ENCODE measurements around the gene HSFX3.
"Not testable (repeated sequence)": the region's sequence is repeated elsewhere in the genome, so short reads cannot be mapped to it uniquely, and the experiment has no call there.

The HSFX3 gene

DNA sequence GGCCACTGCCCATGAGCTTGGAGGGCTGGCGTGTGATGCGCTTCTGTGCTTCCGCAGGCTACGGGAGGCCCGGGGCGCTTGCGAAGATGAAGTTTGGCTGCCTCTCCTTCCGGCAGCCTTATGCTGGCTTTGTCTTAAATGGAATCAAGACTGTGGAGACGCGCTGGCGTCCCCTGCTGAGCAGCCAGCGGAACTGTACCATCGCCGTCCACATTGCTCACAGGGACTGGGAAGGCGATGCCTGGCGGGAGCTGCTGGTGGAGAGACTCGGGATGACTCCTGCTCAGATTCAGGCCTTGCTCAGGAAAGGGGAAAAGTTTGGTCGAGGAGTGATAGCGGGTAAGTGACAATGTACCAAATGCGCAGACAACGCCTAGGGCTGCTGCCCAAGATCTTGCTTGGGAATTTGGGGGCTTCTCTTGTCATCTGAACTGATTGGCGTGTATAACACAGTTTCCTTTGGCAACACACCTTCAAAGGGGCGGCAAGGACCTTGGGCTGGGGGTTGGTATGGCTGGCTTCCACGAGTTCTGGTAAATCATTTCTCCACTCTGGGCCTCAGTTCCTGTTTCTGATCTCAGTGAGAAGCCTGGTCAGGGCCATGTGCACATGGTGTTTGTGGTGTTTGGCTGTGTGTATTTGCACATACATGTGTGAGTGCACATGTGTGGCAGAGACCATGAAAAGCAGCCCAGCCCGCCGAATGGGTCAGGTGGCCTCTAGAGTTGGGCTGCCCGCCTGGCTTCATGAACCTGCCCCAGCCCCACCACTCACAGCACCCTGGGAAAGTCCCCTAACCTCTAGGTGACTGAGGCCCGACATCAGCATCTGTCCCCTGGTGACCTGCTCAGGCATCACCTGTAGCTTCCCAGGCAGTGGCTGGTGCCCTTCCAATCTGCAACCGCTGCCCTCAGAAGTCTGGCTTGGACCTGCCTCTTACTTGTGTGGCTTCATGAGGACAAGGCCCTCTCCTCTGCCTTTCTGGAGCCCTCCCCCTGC is 3.9 kb downstream of the HSFX3 start:
- DNase-seq (ENCODE audit: low spot score); FAIRE-seq: not testable (repeated sequence)

DNA sequence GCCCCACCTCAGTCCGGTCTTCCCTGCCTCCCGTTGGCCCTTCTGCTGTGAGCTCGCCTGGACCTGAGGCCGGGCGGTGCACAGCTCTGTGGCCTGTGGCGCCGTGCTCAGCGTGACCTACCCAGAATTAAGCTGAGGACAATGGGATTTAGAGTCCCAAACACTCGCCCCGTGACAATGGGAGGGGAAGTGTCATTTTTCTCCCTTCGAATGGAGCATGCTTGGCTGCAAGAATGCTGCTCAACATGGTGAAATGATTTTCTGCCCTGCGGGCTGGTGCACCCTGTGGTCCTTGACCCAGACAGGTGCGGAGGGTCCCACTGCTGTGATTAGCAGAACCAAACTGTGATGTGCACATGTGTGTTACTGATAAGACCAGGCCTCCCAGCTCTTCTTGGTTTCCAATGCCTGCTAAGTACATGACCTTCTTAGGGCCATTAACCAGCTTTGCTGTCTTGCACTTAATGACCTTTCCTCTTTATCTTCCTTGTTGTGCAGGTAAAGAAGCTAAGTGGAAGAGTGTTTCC is 8.1 kb downstream of the HSFX3 start:
- FAIRE-seq (no peak), DNase-seq (ENCODE audit: low spot score) (no peak)

- FAIRE-seq, result peak; percentile 95
These were observed 8.9 kb downstream of the HSFX3 start, which contains the start of gene EOLA1 for GRCh38 chrX:149540621-149541520. Gene EOLA1 (plus strand): TSS chrX:149541012. CDS start chrX:149545631, 4,619 bp downstream.

GRCh38 chrX:149540131-149540620 is 9.5 kb downstream of the HSFX3 start:
- FAIRE-seq (no peak), DNase-seq (ENCODE audit: low spot score) (peak; percentile 66)

More at GRCh38 chrX:149540621-149541520, 8.9 kb downstream of the HSFX3 start, which contains the start of gene EOLA1:
- peak; percentile 96 for DNase-seq (ENCODE audit: low spot score)

- FAIRE-seq (peak; percentile 92), DNase-seq (ENCODE audit: low spot score) (peak; percentile 85)
These were observed 10.2 kb downstream of the HSFX3 start for GRCh38 chrX:149539283-149540130.

DNA sequence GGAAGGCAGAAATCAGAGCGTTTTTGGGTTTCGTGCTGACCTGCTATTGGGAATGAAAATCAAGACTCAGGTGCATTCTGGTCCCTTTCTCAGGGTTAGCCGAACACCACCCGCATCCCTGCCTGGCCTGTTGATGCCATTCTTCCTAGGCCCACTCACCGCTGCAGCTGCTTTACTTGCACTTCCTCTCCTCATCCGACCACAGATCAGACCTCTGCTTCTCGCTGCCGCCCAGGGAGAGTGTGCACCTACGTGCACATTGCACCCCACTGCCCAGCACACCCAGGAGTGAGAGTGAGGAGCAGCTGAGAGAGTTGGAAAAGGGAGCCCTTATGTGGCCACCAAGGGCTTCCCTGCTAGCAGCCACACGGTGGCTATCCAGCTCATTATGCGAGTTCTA is 12.2 kb downstream of the HSFX3 start:
- not testable (repeated sequence) for DNase-seq (ENCODE audit: low spot score); FAIRE-seq

DNA sequence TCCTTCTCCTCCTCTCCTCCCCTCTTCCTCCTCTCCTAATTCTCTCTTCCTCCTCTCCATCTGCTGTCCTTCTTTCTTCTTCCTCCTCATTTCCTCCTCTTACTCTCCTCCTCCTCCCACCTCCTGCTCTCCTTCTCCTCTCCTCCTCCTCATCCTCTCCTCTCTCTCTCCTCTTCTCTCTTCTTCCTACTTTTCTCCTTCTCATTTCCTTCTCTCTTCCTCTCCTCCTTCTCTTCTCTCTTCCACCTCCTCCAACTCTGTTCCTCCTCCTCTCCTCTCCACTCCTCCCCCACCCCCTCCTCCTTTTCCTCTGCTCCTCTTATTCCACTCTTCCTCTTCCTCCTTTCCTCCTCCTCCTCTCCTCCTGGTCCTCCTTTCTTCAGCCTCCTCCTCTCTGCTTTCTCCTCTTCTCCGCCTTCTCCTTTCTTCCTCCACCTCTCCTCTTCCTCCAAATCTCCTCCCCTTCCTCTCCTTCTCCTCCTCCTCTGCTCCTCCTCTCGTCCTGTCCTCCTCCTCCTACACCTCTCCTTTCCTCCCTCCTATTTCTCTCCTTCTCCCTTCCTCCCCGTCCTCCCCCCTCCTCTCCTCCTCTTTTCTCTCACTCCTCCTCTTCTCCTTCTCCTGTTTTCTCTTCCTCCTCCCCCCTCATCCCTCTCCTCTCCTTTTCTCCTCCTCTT is 14.7 kb downstream of the HSFX3 start:
- not testable (repeated sequence) for DNase-seq (ENCODE audit: low spot score); FAIRE-seq

- FAIRE-seq, result not testable (repeated sequence)
These were observed 15.7 kb downstream of the HSFX3 start for GRCh38 chrX:149533999-149534398.

DNA sequence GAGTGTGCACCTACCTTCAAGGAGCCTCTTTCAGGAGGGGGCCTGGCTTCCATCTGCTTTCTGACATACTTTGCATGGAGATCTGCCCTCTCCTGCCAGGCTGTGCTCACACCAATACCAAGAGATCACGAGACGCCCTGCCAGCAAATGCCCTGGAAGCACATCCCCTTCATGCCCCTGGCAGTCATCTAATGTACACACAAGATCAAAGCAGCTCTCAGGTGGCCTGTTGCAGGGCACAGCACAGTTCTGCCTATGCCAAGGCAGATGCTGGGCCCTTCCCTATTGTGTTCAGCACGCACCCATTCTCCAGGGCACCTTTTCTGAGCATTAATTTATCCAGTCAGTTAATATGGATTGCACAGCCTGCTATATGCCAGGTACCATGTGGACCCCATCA is 16.9 kb downstream of the HSFX3 start:
- DNase-seq (ENCODE audit: low spot score); FAIRE-seq: not testable (repeated sequence)

More at GRCh38 chrX:149533999-149534398, 15.7 kb downstream of the HSFX3 start:
- DNase-seq (ENCODE audit: low spot score), result not testable (repeated sequence)

GRCh38 chrX:149531599-149531998 is 18.1 kb downstream of the HSFX3 start:
- FAIRE-seq (no peak), DNase-seq (ENCODE audit: low spot score) (no peak)

- no peak for FAIRE-seq
These were observed 21.3 kb downstream of the HSFX3 start for GRCh38 chrX:149528381-149528780.

GRCh38 chrX:149527705-149528104 is 22.0 kb downstream of the HSFX3 start:
- FAIRE-seq (peak; percentile 15), DNase-seq (ENCODE audit: low spot score) (no peak)

More at GRCh38 chrX:149528381-149528780, 21.3 kb downstream of the HSFX3 start:
- no peak for DNase-seq (ENCODE audit: low spot score)

DNA sequence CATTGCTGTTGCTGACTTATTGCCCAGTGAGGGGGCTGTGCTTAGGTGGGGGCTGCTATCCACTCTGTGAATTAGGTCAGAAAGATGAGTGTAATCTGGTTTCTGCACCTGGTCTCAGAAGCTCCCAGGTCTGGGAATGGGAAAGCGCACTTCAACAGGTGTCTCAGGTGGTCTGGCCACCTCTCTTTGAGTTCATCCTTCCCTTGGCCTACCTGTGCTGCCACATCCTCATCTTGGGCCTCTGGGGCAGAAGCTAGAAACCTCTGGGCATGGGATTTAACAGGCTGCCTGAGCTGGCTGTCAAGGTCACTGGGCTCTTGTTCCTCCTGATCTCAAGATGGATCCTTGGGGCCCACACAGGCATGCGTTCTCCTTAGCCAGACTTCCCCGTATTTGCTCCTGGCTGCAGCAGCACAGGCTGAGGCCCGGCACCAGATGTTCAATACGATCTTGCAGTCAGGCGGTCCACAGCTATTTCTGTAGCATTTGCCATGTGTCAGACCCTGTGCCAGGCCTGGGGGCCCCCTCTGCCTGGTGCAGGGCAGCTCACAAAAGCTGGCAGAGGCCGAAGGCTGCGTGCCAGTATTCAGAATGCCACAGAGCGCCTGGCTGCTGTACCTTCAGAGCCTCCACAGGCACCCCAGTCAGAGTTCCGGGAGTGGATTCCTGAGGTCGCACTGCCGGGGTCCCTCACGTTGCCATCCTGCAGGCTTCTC is 23.2 kb downstream of the HSFX3 start:
- FAIRE-seq; DNase-seq (ENCODE audit: low spot score): not testable (repeated sequence)

GRCh38 chrX:149525903-149526302 is 23.8 kb downstream of the HSFX3 start:
- not testable (repeated sequence) for FAIRE-seq; DNase-seq (ENCODE audit: low spot score)

- FAIRE-seq, result peak; percentile 86
These were observed 24.3 kb downstream of the HSFX3 start for GRCh38 chrX:149525389-149525788.

DNA sequence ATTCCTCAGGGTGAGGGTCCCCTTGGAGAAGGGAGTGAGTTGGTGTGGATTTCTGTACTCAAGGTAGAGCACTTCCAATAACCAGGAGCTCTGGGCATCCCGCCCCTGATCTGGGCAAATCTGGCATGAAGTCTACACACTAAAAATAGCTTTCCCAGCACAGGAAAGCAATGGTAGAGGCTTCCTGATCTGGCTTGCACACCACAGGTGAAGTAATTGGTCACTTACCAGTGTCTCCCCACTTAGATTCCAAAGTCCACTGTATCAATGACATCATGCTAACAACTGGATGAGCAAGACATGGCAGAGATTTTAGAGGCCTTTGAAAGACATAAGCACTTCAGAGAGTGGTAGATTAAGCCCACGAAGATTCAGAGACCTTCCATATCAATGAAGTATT is 26.8 kb downstream of the HSFX3 start:
- FAIRE-seq (no peak), DNase-seq (ENCODE audit: low spot score) (peak; percentile 62)

More at GRCh38 chrX:149525389-149525788, 24.3 kb downstream of the HSFX3 start:
- DNase-seq (ENCODE audit: low spot score), result peak; percentile 57

GRCh38 chrX:149521438-149521837 is 28.3 kb downstream of the HSFX3 start:
- DNase-seq (ENCODE audit: low spot score) (no peak), FAIRE-seq (no peak)

DNA sequence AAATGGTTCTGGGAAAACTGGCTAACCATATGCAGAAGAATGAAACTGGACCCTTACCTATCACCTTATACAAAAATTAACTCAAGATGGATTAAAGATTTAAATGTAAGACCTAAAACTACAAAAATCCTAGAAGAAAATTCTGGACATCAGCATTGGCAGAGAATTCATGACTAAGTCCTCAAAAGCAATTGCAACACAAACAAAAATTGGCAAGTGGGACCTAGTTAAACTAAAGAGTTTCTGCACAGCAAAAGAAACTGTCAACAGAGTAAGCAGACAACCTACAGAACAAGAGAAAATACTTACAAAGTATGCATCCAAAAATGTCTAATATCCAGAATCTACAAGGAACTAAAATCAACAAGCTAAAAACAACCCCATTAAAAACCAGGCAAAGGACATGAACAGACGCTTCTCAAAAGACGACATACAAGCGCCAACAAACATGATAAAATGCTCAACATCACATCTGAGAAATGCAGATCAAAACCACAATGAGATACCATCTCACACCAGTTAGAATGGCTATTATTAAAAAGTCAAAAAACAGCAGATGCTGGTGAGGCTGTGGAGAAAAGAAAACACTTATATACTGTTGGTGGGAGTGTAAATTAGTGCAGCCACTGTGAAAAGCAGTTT is 29.0 kb downstream of the HSFX3 start:
- not testable (repeated sequence) for FAIRE-seq; DNase-seq (ENCODE audit: low spot score)

Data from RCC 7860 (cell line).